HG02610 (cell line): ENCODE data around the gene COG4.

Experiments used
- ATAC-seq: cut with Tn5 transposase; IDR thresholded peaks from one replicate; pipeline ENCODE4 v1.9.1; 2021; ENCODE audit warnings: mild to moderate bottlenecking, moderate library complexity; ENCODE audit not compliant: unreplicated experiment

The COG4 gene

DNA sequence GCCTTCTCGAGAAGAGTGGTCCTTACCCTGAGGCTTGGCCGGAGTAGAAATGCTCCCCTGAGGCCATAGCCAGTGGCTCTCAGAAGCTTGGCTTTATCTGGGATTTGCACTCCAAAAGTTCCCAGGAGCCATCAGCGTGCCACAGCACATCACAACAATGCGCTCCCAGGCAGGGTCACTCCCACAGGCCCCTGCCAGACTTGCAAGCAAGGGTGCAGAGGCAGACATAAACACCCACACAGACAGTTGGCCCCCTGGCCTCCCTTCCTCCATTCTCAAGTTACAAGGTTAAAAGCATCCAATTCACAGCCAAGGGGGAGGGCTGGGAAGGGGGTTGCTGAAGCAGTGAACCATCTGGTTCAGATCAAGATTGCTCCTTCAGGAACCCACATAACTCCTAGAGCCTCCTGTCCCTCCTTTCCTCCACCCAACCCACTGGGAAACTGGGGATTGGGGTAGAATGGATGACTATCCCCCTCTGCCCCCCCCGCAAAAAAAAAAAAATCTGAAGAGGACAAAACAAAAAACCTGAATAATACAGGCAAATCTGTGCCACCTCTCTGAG, 86.3 kb downstream of the COG4 start:
- no peak for ATAC-seq

DNA sequence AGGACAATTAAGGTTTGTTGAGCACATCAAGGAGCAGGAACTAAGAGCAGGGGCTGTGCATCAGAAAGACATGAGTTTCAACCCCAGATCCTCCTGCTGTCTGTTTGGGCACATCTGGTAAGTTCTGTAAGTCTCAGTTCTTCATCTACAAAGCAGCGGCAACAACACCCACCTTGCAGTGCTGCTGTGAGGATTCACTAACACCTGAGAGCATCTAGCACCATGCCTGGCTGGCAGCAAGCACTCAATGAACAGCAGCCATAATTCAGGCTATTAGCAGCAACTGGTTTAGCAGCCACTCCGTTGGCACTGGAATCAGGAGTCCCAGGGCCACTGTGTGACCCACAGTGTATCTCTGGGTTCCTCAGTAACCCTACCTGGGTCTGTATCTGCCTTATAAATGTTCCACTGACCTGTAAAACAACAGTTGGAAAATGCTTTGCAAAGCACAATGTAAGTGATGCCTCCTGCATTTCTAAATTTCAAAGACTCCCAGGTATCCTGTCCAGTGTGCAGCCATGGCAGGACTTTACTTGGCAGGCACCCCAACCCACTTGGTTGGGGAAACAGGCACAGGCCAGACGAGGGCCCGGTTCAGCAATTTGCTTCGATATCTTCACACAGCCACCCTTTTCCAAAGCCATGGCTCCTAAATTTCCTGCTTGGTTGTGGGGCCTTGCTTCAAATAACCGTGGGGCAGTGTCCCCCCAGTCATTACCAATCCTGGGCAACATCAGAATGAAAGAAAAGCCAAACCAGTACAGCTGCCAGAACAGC, 88.7 kb downstream of the COG4 start:
- ATAC-seq = no peak

DNA sequence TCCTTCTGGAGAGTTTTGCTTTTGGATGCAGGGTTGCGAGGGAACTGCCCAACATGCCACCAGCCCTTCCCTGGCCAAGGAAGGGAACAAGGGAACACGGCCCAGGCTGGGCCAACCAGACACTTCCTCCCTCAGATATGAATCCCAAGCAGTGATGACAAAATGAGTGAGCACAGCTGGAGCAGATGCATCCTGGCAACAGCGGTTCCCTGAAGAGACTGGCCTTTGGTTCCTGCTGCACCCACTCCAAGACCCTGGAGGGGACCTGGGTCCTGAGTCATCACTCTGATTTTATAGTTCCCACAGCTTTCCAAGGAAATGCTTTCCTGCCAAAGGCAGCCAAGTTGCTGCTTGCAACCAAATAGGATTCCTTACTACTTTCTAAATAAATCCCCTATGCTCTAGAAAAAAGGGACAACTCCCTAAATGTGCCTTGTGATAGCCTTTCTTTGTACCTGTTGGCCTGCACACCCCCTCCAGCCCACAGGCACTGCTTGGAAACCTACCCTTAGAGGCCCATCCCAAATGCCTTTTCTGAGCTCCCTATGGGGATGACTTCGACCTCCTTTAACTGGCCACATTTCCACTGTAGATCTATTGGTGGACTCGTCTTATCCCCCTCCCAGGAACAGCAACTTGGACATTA, 89.8 kb downstream of the COG4 start:
- ATAC-seq = no peak

DNA sequence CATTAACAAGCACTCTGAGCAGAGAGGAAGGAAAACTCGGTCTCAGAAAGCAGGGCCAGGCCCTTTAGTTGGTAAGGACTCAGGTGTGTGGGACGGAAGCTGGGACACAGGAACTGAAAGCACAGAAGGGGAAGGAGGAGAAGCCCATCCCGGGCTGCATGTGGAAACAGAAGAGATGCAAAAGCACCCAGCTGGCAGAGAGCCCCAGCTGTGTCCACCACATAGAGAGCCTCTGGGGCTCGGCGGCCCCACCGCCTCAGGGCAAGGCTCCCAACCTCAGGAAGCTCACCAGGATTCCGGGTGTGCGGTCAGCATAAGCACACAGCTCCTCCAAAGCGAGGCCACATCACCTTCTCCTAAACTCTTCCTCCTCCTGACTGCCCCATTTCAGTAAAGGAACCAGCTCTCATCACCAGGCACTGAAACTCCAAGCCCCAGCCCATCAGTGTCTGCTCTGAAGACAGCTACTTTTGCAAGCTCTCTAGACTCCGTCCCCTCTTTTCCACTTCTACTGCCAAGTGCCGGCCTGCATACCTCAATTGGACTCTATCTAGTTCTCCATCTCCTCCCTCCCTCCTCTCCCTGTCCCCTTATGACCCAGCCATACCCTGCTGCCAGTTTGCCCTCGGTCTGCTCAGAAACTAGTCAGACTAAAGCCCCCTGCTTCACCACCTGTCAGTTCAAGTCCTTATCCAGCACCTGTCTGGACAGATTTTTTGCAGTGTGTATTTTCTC, 90.5 kb downstream of the COG4 start:
- ATAC-seq = no peak

DNA sequence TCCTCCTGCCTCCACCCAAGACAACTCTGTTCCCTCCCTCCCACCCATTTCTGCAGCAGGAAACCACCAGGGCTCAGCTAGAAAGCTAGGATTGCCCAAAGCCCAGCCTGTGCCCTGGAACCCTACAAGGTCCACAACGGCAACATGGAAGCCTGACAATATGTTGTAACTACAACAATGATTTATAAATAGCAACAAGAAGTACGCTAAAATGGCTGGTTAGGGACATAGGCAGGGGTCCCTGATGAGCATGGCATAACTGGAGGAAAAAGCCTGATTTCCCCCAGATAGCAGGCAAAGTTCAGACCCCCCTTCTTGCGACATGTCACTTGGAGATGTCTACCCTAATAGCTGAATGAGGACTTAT, 91.0 kb downstream of the COG4 start:
- no peak for ATAC-seq

DNA sequence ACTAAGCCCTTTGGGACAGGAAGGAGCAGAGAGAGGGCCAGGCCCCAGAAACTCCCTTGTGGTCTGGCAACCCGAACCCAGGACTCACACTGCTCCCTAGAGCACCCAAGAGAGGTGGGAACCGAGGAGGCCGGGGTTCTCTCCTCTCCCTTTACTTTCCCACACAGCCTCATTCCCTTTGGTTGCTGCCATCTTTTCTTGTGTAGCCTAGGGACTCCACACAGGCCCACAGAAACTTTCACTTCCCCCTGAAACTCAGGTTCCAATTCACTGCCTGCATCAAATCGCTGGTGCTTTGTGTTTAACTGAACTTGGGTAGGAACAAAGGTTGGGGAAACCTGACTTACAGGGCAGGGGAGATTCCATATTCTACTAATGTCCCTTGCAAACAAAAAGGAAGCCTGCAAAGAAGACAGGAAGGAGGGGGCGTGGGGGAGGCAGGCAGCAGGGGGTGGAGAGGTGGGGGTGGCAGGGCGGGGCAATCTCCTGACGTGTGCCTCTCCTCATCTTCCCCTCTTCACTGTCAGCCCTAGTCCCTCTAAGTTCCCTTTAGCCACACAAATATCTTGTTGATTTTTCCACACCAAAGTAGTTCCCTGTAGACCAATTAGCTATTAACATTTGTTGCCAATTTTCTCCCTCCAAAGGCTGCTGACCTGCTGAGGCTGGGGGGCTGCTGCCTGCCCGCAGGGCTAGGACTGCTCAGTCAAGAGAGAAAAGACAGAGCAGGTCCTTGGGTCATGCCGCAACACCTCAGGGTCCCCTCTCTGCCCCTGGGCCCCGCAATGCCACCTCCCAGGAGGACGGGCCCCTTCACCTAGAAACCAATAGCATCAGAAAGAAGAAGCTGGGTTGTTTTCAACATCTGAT, 92.5 kb downstream of the COG4 start:
- ATAC-seq = peak; percentile 57
